Rectal smooth muscle tissue (tissue), 1 donor: ENCODE data around the gene TAPBP.
"Not testable (repeated sequence)": the region's sequence is repeated elsewhere in the genome, so short reads cannot be mapped to it uniquely, and the experiment has no call there.

Experiments used
- H3K27ac ChIP-seq: one replicate; pipeline ENCODE4 v1.7.0; 2013; ENCODE audit warnings: low read depth, low read length, inconsistent platforms
- H3K27me3 ChIP-seq: one replicate; pipeline ENCODE4 v1.7.0; 2013; ENCODE audit warnings: low read length; ENCODE audit not compliant: control insufficient read depth, insufficient read depth
- H3K36me3 ChIP-seq: one replicate; pipeline ENCODE4 v1.7.0; 2013; ENCODE audit warnings: low read length; ENCODE audit not compliant: control insufficient read depth, insufficient read depth
- H3K4me1 ChIP-seq: one replicate; pipeline ENCODE4 v1.7.0; 2013; ENCODE audit warnings: low read length; ENCODE audit not compliant: control insufficient read depth, insufficient read depth
- H3K4me3 ChIP-seq: one replicate; pipeline ENCODE4 v1.7.0; 2013; ENCODE audit warnings: low read length
- H3K9ac ChIP-seq: one replicate; pipeline ENCODE4 v1.7.0; 2013; ENCODE audit warnings: low read length

The TAPBP gene

DNA sequence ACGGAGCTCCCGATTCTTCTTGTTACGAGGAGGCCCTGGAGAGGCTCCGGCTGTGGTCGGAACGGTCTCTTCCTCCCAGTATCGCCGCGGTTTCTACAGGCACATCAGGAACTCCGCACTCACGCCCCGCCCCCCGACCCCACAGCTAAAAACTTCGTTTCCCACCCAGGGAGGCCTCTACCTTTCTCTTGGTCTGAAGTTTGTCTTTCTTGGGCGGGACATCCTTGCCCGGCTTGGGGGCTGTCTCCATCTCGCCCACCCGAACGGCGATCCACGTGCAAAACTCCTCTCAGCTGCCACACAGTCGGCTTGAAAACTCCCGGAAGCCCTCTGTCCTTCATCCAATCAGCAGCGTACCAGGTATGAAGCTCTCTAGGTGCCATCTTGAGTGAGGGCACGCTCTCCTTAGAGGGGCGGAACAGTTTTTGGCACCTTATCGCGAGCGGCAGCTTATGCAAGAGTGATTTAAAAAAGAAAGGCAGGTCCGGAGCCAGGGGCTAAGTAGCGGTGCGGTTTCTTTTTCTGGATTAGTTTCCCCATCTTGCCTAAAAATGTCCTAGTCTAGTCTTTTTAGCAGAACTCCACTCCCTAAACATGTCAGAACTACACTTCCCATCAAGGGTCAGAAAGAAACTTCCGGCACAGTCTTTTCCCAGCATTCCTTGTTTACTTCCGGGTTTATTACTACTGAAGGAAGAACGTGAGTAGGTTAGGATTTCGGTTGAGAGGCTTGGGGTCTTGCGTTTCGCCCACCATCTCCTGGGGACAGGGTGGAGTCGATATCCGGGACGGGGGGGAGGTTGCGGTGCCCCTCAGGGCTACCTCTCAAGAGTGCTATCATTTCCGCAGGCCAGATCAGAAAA, 24.7 kb downstream of the TAPBP start, which contains the start of the genes PFDN6 and WDR46:
Gene PFDN6, plus strand, starts transcription at position 681 of the 863 bp plus-strand sequence. CDS start 256 bp downstream, outside the sequence.
Gene WDR46, minus strand, starts transcription at position 319 of the 863 bp plus-strand sequence. Its CDS starts 69 bp downstream, at position 250.
- Histone ChIP-seq H3K4me1 (peaks cover 18% of the 10 kb centered on the region), H3K27me3 (no peaks in the 10 kb centered on the region), H3K36me3 (peaks cover 19% of the 10 kb centered on the region), H3K9ac (peak within 1 kb of the TSS; percentile 40), H3K4me3 (peak within 1 kb of the TSS; percentile 66), H3K27ac (peak within 1 kb of the TSS; percentile 65)

GRCh38 chr6:33288141-33288920, 25.5 kb downstream of the TAPBP start:
- Histone ChIP-seq H3K9ac (peak overlapping the region; percentile 13), H3K4me3 (peak overlapping the region; percentile 66), H3K4me1 (peaks cover 18% of the 10 kb centered on the region), H3K27me3 (no peaks in the 10 kb centered on the region), H3K36me3 (peaks cover 11% of the 10 kb centered on the region), H3K27ac (peak overlapping the region; percentile 65)

- no peak overlapping the region for H3K27ac ChIP-seq
- peaks cover 18% of the 10 kb centered on the region for H3K4me1 ChIP-seq
- H3K9ac ChIP-seq: no peak overlapping the region
- H3K4me3 ChIP-seq: no peak overlapping the region
- no peaks in the 10 kb centered on the region for H3K27me3 ChIP-seq
- H3K36me3 ChIP-seq: peaks cover 11% of the 10 kb centered on the region
Observed at GRCh38 chr6:33286946-33287914, 26.6 kb downstream of the TAPBP start.

DNA sequence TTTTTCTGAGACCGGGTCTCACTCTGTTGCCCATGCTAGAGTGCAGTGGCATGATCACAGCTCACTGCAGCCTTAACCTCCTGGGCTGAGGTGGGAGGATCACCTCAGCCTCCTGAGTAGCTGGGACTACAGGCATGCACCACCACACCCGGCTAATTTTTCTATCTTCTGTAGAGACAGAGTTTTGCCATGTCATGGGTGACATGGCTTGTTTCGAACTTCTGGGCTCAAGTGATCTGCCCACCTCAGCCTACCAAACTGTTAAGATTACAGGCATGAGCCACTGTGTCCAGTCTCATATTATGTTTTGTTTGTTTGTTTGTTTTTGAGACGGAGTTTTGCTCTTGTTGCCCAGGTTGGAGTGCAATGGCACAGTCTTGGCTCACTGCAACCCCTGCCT, 28.7 kb downstream of the TAPBP start:
- H3K36me3 ChIP-seq, H3K27me3 ChIP-seq, H3K9ac ChIP-seq, H3K27ac ChIP-seq, H3K4me3 ChIP-seq: not testable (repeated sequence)
- H3K4me1 ChIP-seq: peaks cover 16% of the 10 kb centered on the region

DNA sequence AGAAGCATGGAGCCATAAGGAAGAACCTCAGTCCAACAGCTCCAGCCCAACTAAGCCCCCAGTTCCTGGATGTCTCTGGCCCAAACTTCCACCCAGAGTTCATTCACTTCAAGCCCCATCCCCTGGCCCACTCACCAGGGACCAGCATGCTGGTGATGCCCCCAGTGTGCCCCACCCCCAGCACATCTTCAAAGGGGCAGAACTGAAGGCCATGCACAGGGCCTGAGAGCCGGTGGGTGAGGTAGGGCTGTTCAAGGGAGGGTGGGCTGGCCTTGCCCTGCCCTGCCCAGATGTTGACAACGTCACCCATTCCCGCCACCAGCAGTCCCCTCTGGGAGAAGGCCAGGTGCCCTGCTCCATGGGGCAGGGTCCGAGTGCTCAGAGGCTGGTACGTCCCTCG, 33.3 kb downstream of the TAPBP start:
- no peak overlapping the region for H3K9ac ChIP-seq
- no peak overlapping the region for H3K4me3 ChIP-seq
- no peak overlapping the region for H3K27ac ChIP-seq
- H3K4me1 ChIP-seq: peaks cover 10% of the 10 kb centered on the region
- peaks cover 22% of the 10 kb centered on the region for H3K36me3 ChIP-seq
- no peaks in the 10 kb centered on the region for H3K27me3 ChIP-seq

DNA sequence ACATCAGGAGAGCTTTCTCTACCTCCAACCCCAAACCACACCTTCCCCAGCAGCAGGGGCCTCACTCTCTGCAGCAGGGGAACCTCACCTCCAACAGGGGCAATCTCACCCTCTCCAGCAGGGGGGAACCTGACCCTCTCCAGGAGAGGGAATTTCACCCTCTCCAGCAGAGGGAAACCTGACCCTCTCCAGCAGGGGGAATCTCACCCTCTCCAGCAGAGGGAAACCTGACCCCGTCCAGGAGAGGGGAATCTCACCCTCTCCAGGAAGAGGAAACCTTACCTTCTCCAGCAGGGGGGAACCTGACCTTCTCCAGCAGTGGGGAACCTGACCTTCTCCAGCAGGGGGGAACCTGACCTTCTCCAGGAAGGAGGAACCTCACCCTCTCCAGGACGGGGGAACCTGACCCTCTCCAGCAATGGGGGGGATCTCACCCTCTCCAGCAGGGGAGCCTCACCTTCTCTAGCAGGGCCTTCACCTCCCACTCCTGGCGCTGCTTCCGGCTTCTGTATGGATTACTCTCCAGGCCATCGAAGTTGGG, 33.8 kb downstream of the TAPBP start:
- no peaks in the 10 kb centered on the region for H3K27me3 ChIP-seq
- peaks cover 10% of the 10 kb centered on the region for H3K4me1 ChIP-seq
- no peak overlapping the region for H3K4me3 ChIP-seq
- H3K36me3 ChIP-seq: peaks cover 23% of the 10 kb centered on the region
- H3K9ac ChIP-seq: no peak overlapping the region
- H3K27ac ChIP-seq: no peak overlapping the region

DNA sequence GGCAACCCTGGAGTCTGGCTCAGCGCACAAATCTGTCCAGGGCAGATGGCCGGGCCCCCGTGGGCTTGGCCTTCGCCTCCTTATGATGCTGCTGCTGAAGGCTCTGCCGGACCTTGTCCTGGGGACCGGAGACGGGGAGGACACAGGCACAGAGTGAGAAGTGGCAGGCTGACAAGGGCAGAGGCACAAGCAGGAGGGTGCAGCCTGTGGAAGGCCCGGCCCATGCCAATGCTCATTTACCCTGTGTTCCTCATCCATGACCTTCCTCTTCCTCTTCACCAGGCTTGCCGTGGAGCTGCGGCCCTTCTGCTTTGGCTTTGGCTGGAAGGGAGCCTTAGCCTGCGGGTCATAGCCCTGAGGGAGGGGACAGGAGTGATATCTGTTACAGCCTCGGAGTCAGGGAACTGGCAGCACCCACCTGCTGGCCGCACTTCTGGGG, 34.6 kb downstream of the TAPBP start:
- Histone ChIP-seq H3K9ac (no peak overlapping the region), H3K4me1 (peaks cover 10% of the 10 kb centered on the region), H3K36me3 (peaks cover 27% of the 10 kb centered on the region), H3K4me3 (no peak overlapping the region), H3K27me3 (no peaks in the 10 kb centered on the region), H3K27ac (no peak overlapping the region)

GRCh38 chr6:33278810-33279209, 35.1 kb downstream of the TAPBP start:
- Histone ChIP-seq H3K36me3 (peaks cover 30% of the 10 kb centered on the region), H3K9ac (no peak overlapping the region), H3K4me3 (no peak overlapping the region), H3K4me1 (peaks cover 14% of the 10 kb centered on the region), H3K27me3 (no peaks in the 10 kb centered on the region), H3K27ac (no peak overlapping the region)

DNA sequence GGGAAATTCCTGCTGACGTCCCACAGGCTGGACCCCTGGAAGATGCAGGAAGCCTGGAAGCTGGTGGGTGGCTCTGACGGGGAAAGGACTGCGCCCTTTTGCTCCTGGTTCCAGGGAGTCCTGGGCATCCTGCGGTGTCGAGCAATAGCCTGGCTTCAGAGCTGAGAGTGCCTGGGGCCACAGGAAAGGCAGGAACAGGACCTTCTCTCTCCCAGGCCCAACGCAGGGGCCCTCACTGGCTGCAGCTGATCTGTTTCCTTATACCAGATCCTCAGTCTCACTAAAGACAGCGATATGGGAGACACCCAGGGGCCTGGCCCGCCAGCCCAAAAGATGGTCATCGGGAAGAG, 35.5 kb downstream of the TAPBP start:
- Histone ChIP-seq H3K27me3 (no peaks in the 10 kb centered on the region), H3K9ac (no peak overlapping the region), H3K27ac (no peak overlapping the region), H3K36me3 (peaks cover 30% of the 10 kb centered on the region), H3K4me1 (peaks cover 15% of the 10 kb centered on the region), H3K4me3 (no peak overlapping the region)

DNA sequence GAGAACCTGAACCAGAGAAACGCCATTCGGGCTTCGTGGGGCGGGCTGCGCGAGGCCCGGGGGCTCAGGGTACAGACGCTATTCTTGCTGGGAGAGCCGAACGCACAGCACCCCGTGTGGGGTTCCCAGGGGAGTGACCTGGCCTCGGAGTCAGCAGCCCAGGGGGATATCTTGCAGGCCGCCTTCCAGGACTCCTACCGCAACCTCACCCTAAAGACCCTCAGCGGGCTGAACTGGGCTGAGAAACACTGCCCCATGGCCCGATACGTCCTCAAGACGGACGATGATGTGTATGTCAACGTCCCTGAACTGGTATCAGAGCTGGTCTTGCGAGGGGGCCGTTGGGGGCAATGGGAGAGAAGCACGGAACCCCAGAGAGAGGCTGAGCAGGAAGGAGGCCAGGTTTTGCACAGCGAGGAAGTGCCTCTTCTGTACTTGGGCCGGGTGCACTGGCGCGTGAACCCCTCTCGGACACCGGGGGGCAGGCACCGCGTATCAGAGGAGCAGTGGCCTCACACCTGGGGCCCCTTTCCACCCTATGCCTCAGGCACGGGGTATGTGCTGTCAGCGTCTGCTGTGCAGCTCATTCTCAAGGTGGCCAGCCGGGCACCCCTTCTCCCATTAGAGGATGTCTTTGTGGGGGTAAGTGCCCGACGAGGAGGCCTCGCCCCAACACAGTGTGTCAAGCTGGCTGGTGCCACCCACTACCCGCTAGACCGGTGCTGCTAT, 36.1 kb downstream of the TAPBP start:
- peak overlapping the region; percentile 75 for H3K9ac ChIP-seq
- H3K36me3 ChIP-seq: peaks cover 30% of the 10 kb centered on the region
- peaks cover 20% of the 10 kb centered on the region for H3K4me1 ChIP-seq
- H3K27me3 ChIP-seq: no peaks in the 10 kb centered on the region
- peak overlapping the region; percentile 83 for H3K4me3 ChIP-seq
- peak overlapping the region; percentile 87 for H3K27ac ChIP-seq
